Calu3 (cell line): ENCODE data around the gene CDK2AP2. TPM values are rescaled to one million over a fixed set of nuclear protein-coding genes. Genes with fewer than 3 reads are reported as not detected.

Experiments
- BruUV-seq: library from RNA; stranded (reverse); fragments of 400-500 nt; replicated peaks from 2 replicates; lab custom pipeline; 2021; lab: Mats Ljungman, UMichigan
- CTCF ChIA-PET: fragments of 300-600 bp; sonication (Branson Sonifier 250); formaldehyde crosslinking; loops from one replicate; lab custom pipeline; 2022; ENCODE audit warnings: antibody characterized with exemption; lab: Charles Lee
- DNase-seq: peaks from one replicate; pipeline ENCODE4 v3.0.0; 2022
- H3K27ac Mint-ChIP-seq: one replicate; pipeline ENCODE4 v1.8.0; 2022; ENCODE audit warnings: mixed read lengths; ENCODE audit not compliant: unreplicated experiment
- H3K27me3 Mint-ChIP-seq: one replicate; pipeline ENCODE4 v1.8.0; 2022; ENCODE audit warnings: mixed read lengths; ENCODE audit not compliant: unreplicated experiment
- H3K36me3 Mint-ChIP-seq: one replicate; pipeline ENCODE4 v1.8.0; 2022; ENCODE audit warnings: mild to moderate bottlenecking, moderate library complexity, mixed read lengths; ENCODE audit not compliant: insufficient read depth, unreplicated experiment
- H3K4me1 Mint-ChIP-seq: one replicate; pipeline ENCODE4 v1.8.0; 2022; ENCODE audit warnings: mild to moderate bottlenecking, low read depth, mixed read lengths; ENCODE audit not compliant: unreplicated experiment
- H3K4me3 Mint-ChIP-seq: one replicate; pipeline ENCODE4 v1.8.0; 2022; ENCODE audit warnings: mild to moderate bottlenecking, low read depth, moderate library complexity, mixed read lengths; ENCODE audit not compliant: unreplicated experiment
- H3K9me3 Mint-ChIP-seq: one replicate; pipeline ENCODE4 v1.8.0; 2022; ENCODE audit warnings: low read depth, mixed read lengths; ENCODE audit not compliant: unreplicated experiment
- intact Hi-C: fragments of 100-400 bp; cut with micrococcal nuclease; formaldehyde crosslinking; loops from one replicate; pipeline ENCODE4 v1.10.0; 2022; ENCODE audit not compliant: unreplicated experiment
- total RNA-seq: library from RNA; stranded (reverse); gene quantifications from 2 replicates; pipeline ENCODE4 v1.2.3, GENCODE V29; 2022
- TF ChIP-seq, protein P1 (sequence below): fragments of 200-600 bp; IDR thresholded peaks from one replicate; pipeline ENCODE4 v1.8.0; 2022; ENCODE audit warnings: antibody characterized with exemption; ENCODE audit not compliant: unreplicated experiment

CDK2AP2 gene
- total RNA-seq, 1 experiment from 2014 or later: 64.7 TPM

GRCh38 chr11:67468759-67469507 is 39.0 kb downstream of the CDK2AP2 start, which contains the start of gene TMEM134:
TSS of gene TMEM134 (minus strand) at chr11:67469251. CDS start at chr11:67469192, 59 bp downstream.
- peak within 1 kb of the TSS; percentile 64 for H3K27ac Mint-ChIP-seq
- H3K9me3 Mint-ChIP-seq: no peaks in the 10 kb centered on the region
- peak within 1 kb of the TSS; percentile 85 for H3K4me3 Mint-ChIP-seq
- TF ChIP-seq, protein P1, sequence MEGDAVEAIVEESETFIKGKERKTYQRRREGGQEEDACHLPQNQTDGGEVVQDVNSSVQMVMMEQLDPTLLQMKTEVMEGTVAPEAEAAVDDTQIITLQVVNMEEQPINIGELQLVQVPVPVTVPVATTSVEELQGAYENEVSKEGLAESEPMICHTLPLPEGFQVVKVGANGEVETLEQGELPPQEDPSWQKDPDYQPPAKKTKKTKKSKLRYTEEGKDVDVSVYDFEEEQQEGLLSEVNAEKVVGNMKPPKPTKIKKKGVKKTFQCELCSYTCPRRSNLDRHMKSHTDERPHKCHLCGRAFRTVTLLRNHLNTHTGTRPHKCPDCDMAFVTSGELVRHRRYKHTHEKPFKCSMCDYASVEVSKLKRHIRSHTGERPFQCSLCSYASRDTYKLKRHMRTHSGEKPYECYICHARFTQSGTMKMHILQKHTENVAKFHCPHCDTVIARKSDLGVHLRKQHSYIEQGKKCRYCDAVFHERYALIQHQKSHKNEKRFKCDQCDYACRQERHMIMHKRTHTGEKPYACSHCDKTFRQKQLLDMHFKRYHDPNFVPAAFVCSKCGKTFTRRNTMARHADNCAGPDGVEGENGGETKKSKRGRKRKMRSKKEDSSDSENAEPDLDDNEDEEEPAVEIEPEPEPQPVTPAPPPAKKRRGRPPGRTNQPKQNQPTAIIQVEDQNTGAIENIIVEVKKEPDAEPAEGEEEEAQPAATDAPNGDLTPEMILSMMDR: peak; percentile 14
- peaks cover 37% of the 10 kb centered on the region for H3K4me1 Mint-ChIP-seq
- TSS peak; percentile 15 for BruUV-seq
- peaks cover 10% of the 10 kb centered on the region for H3K27me3 Mint-ChIP-seq
- CTCF ChIA-PET: interaction anchor here (0.6 to 2.6 kb wide), 6 partner anchors 10 to 158 kb away, joined by 3 to 10 read pairs (median 4); partner anchors contain the start of genes GPR152 and PPP1CA
- peak; percentile 93 for DNase-seq
- intact Hi-C loops: no loop called here
- peaks cover 47% of the 10 kb centered on the region for H3K36me3 Mint-ChIP-seq

GRCh38 chr11:67468456-67468758 is 39.6 kb downstream of the CDK2AP2 start:
- H3K36me3 Mint-ChIP-seq: peaks cover 52% of the 10 kb centered on the region
- no peaks in the 10 kb centered on the region for H3K9me3 Mint-ChIP-seq
- intact Hi-C loops: no loop called here
- CTCF ChIA-PET: interaction anchor here (0.9 to 2.6 kb wide), 5 partner anchors 16 to 157 kb away, joined by 3 to 10 read pairs (median 4); partner anchors contain the start of genes GPR152 and PPP1CA
- H3K4me1 Mint-ChIP-seq: peaks cover 42% of the 10 kb centered on the region
- no peak for DNase-seq
- peak overlapping the region; percentile 64 for H3K27ac Mint-ChIP-seq
- TF ChIP-seq, protein P1: no peak
- no TSS peak for BruUV-seq
- H3K4me3 Mint-ChIP-seq: peak overlapping the region; percentile 85
- peaks cover 10% of the 10 kb centered on the region for H3K27me3 Mint-ChIP-seq

- peak; percentile 86 for DNase-seq
- intact Hi-C loops: no loop called here
Observed at GRCh38 chr11:67468056-67468455, 39.9 kb downstream of the CDK2AP2 start.

GRCh38 chr11:67466962-67467771 is 40.8 kb downstream of the CDK2AP2 start:
- CTCF ChIA-PET: interaction anchor here (0.5 to 1.1 kb wide), 2 partner anchors 92 to 110 kb away, joined by 3 read pairs; no protein-coding TSS in a partner anchor
- Mint-ChIP-seq H3K27me3 (peaks cover 6% of the 10 kb centered on the region), H3K36me3 (peaks cover 55% of the 10 kb centered on the region), H3K27ac (peak overlapping the region; percentile 64), H3K4me1 (peaks cover 43% of the 10 kb centered on the region), H3K9me3 (no peaks in the 10 kb centered on the region), H3K4me3 (peak overlapping the region; percentile 85)
- TF ChIP-seq, protein P1: no peak
- BruUV-seq: no TSS peak
- intact Hi-C loops: no loop called here
- DNase-seq: no peak

More at GRCh38 chr11:67468056-67468455, 39.9 kb downstream of the CDK2AP2 start:
- Mint-ChIP-seq H3K27me3 (peaks cover 10% of the 10 kb centered on the region), H3K4me1 (peaks cover 43% of the 10 kb centered on the region), H3K36me3 (peaks cover 55% of the 10 kb centered on the region), H3K9me3 (no peaks in the 10 kb centered on the region), H3K27ac (peak overlapping the region; percentile 64), H3K4me3 (peak overlapping the region; percentile 85)
- TF ChIP-seq, protein P1: no peak
- no TSS peak for BruUV-seq
- CTCF ChIA-PET: interaction anchor here (0.5 to 2.6 kb wide), 6 partner anchors 16 to 157 kb away, joined by 3 to 10 read pairs (median 4); partner anchors contain the start of genes GPR152 and PPP1CA
